GM18505 (cell line): ENCODE data around the gene GREM1.

ENCODE experiments used
- ATAC-seq: cut with Tn5 transposase; IDR thresholded peaks from one replicate; pipeline ENCODE4 v1.9.1; 2021; ENCODE audit not compliant: unreplicated experiment
- POLR2A ChIP-seq: IDR thresholded peaks from 4 replicates; pipeline ENCODE4 v1.6.1; 2011; ENCODE audit warnings: borderline replicate concordance; ENCODE audit not compliant: insufficient read depth, insufficient read length; ENCODE audit errors: extremely low read depth

GREM1 gene

DNA sequence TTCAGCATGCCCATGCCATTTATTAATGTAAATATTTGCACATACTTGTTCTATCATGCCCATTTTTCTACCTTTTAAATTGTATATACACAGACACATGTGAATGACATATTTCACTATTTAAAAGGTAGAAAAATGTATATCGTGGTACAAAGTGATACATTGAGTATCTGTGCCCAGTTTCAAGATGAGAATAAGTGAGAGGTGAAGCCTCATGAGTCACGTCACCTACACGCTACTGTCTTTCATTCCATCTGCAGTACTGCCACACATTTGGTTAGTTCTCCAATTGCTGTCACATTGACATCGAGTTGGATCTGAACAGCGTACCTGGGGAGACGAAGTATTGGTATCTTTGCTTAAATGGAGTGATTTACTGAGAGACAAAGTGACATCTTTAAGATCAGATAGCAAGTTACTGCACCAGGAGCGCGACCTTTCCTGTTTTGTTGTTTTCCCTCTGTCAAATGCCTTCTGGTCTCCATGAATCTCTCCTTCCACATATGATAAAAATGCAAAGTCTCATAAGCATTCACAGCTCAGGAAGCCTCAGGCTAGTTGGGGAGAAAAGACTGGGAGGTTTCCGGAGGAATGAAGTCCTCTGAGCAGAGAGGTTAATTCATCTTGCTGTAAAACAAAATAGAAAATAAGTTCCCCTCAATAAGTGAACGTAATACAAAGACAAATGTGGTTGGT lies 12.0 kb downstream of the GREM1 start:
- no peak for TF ChIP-seq POLR2A
- no peak for ATAC-seq

DNA sequence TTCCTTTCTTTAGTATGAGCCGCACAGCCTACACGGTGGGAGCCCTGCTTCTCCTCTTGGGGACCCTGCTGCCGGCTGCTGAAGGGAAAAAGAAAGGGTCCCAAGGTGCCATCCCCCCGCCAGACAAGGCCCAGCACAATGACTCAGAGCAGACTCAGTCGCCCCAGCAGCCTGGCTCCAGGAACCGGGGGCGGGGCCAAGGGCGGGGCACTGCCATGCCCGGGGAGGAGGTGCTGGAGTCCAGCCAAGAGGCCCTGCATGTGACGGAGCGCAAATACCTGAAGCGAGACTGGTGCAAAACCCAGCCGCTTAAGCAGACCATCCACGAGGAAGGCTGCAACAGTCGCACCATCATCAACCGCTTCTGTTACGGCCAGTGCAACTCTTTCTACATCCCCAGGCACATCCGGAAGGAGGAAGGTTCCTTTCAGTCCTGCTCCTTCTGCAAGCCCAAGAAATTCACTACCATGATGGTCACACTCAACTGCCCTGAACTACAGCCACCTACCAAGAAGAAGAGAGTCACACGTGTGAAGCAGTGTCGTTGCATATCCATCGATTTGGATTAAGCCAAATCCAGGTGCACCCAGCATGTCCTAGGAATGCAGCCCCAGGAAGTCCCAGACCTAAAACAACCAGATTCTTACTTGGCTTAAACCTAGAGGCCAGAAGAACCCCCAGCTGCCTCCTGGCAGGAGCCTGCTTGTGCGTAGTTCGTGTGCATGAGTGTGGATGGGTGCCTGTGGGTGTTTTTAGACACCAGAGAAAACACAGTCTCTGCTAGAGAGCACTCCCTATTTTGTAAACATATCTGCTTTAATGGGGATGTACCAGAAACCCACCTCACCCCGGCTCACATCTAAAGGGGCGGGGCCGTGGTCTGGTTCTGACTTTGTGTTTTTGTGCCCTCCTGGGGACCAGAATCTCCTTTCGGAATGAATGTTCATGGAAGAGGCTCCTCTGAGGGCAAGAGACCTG lies 13.2 kb downstream of the GREM1 start:
- ATAC-seq: no peak
- no peak for TF ChIP-seq POLR2A

DNA sequence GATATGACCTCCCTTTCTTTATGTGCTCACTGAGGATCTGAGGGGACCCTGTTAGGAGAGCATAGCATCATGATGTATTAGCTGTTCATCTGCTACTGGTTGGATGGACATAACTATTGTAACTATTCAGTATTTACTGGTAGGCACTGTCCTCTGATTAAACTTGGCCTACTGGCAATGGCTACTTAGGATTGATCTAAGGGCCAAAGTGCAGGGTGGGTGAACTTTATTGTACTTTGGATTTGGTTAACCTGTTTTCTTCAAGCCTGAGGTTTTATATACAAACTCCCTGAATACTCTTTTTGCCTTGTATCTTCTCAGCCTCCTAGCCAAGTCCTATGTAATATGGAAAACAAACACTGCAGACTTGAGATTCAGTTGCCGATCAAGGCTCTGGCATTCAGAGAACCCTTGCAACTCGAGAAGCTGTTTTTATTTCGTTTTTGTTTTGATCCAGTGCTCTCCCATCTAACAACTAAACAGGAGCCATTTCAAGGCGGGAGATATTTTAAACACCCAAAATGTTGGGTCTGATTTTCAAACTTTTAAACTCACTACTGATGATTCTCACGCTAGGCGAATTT lies 14.9 kb downstream of the GREM1 start:
- TF ChIP-seq POLR2A: no peak
- ATAC-seq: no peak

DNA sequence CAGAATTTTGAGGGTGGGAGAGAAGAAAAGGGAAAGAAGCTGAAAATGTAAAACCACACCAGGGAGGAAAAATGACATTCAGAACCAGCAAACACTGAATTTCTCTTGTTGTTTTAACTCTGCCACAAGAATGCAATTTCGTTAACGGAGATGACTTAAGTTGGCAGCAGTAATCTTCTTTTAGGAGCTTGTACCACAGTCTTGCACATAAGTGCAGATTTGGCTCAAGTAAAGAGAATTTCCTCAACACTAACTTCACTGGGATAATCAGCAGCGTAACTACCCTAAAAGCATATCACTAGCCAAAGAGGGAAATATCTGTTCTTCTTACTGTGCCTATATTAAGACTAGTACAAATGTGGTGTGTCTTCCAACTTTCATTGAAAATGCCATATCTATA lies 15.5 kb downstream of the GREM1 start:
- no peak for TF ChIP-seq POLR2A
- ATAC-seq: no peak

DNA sequence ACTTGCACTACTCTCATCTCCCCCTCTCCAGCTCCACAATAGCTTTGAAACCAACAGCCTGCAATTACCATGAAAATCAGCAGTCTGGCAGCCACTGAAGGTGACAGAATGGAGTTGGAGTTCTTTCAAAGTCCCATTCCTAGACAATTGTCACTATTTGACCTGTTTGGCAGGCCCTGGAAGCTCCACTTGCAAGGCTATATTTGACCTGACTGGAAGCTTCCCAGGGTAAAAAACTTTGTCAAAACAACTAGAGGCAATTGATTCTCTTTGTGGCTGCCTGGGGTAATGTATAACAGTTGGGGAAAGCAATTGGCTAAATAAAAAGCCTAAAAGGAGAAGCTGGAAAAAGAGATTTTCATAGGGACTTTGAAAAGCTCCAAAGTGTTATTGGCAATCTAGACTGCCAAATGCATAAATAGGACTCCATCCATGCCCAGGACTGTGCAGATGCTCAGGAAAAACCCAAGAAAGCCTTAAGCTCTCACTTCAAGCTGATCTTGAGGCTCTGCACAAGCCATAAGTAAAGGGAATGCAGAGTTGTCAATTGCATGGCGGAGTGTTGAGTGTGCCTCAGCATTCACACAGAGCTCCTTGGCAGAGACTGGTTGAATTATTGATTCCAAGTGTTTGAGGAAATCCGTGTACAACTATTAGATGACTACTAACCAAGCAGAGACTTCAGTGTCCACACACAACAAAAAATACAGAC lies 18.3 kb downstream of the GREM1 start:
- no peak for ATAC-seq
- TF ChIP-seq POLR2A: no peak

DNA sequence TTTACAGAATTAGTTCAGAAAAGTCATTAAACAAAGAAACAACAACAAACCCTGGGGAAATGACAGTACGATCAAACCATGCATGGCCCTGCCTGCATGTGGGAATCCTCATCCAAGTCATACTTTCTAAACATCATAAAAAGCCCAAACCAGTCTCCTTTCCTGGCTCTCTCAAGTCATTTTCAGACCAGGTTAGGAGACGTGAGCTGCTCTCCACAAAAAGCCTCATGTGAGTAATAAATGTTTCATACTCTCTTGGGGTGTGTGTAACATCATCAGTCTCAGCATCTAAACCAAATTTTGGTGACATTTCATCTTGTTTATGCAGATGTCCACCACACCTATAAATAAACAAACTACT lies 18.9 kb downstream of the GREM1 start:
- no peak for TF ChIP-seq POLR2A
- ATAC-seq: no peak

DNA sequence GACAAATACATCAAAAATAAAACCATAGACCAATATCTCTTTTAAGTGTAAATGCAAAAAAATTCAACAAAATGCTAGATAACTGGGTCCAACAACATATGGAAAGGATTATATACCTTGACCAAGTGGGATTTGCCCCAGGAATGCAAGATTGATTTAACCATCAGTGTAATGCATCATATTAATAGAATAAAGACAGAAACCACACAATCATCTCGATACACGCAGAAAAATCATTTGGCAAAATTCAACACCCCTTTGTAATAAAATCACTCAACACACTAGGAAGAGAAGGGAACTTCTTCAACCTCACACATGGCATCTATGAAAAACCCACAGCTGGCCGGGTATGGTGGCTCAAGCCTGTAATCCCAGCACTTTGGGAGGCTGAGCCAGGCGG lies 19.5 kb downstream of the GREM1 start:
- no peak for TF ChIP-seq POLR2A
- ATAC-seq: no peak

DNA sequence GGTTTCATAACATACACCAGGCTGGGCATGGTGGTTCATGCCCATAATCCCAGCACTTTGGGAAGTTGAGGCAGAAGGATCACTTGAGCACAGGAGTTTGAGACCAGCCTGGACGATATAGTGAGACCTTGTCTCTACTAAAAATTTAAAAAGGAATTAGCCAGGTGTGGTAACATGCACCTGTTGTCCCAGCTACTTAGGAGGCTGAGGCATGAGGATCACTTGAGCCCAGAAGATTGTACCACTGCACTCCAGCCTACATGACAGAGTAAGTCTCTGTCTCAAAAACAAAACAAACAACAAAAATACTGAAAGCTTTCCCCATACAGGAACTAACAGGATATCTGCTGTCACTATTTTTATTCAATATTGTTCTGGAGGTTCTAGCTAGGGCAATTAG lies 20.9 kb downstream of the GREM1 start:
- no peak for ATAC-seq
- TF ChIP-seq POLR2A: no peak

DNA sequence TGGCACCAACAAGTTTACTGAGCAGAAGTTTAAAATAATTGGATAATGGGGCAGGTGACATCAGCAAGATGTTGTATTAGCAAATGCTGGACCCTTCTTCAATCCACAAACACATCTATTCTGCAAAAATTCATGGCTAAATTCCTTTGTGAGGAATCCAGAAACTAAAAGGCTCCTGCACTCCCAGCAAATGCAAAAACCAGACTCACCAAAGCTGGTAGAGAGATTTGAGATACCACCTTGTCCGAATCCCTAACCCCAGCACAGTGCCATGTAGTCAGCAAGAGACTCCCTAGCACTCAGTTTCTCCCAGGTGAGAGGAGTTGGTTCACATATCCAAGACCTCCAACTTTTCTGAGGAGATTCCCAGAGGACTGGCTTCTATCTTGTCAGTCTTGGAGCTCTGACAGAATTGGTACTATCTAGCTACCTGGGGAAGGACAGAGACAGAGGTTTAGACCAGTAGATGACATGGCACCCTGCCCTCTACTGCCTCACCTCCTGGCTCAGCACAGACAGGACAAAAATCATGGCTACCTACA lies 21.8 kb downstream of the GREM1 start:
- TF ChIP-seq POLR2A: no peak
- ATAC-seq: no peak

DNA sequence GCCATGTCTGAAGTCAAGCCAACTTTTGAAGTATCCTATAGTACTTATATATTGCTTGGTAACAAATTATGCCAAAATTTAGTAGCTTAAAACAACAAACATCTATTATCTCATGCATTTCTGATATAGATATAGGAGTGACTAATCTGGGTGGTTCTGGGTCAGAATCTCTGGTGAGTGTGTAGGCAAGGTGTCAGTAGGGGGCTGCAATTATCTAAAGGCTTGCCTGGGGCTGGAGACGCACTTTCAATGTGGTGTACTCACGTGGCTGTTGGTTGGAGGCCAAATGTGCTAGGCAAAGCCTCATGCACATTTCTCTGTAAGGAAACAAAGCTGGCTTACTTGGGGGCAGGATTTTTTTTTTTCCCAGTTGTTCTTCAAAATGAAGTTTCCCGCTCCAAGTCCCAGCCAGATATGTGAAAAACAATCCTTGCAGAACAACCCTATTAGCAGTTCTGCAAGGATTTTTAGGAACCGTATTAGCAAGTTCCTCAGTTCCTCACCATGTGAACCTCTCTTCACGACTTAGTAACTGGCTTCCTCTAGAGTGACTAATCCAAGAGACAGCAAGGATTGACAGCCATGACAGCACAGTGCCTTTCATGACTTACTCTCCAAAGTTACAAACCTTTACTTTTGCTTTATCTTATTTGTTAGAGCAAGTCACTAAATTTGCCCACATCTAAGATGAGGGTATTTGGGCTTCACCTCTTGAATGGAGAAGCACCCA lies 25.8 kb downstream of the GREM1 start:
- no peak for ATAC-seq
- no peak for TF ChIP-seq POLR2A

DNA sequence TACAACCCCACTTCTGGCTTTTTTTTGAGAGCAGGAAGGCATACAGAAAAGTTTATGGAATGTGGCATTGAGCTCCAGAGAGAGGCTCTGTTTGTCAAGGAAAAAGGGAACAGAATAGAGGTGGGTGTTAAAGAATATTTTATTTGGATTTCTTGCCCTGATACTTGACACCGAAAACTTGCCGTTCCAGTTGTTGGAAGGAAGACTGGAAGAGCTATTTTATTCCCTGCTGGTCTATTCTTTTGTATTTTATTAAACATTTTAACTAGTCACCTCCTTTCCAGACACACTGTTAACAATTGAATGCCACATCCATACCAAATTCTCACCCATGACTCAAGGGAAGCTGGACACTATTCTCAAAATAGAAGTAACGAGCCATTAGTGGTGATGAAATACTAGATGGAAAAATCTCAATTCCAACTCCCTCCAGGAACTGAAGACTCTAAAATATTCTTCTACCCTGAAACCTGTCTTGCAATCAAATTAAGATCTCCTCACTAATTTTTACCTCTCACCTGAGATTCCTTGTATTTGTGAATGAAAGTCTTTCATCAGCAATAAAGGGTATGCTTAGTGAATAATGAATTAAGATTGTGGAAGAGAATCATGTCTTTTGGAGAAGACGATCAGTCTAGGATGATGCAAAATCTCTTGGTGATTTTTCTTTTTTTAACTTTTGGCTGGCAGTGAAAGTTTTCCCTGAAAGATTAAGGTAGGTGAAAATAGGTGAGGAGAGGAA lies 28.5 kb downstream of the GREM1 start:
- no peak for ATAC-seq

DNA sequence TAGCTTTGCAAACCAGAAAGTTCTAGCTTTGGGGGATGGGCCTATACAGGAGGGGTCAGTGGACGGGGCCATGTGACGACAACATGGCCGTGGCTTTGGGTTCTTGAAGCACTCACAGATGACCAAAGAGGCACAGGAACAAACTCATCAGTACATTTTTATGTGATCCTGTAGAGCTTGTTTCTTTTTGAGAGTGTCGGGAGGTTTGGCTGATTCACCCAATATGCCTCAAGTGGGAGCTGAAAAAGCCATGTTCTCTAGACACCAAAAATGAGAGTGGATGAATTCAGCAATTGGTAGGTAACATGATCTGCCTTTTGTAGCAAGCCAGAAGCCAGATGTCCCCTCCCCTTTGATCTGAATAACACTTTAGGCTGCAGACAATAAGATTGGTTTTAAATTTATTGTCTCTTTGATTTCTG lies 30.1 kb downstream of the GREM1 start:
- TF ChIP-seq POLR2A: no peak
- no peak for ATAC-seq

More for the DNA sequence above, 28.5 kb downstream of the GREM1 start:
- TF ChIP-seq POLR2A: no peak
